ENCODE results near the gene SSUH2.

The SSUH2 gene

DNA sequence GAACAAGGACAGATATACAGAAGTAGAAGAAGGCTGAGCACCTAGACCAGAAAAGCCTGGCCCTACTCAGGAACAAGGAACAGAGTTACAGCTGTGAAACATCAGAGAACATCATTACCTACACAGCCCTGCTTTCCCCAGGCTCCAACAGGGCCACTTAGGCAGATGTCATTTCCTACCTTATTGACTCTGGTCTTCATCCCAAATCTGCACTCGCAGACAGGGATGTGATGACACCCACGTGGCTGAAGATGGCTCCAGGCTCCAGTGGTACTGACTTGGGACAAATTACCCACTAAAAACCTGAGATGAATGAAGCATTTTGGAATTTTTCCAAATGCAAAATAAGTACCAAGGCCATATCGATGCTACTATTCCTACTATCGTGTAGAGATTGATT is 18.0 kb upstream of the SSUH2 start:
- FAIRE-seq: no peak
- no peak for DNase-seq (ENCODE audit: insufficient read length, low spot score)
- TF ChIP-seq, protein P1, sequence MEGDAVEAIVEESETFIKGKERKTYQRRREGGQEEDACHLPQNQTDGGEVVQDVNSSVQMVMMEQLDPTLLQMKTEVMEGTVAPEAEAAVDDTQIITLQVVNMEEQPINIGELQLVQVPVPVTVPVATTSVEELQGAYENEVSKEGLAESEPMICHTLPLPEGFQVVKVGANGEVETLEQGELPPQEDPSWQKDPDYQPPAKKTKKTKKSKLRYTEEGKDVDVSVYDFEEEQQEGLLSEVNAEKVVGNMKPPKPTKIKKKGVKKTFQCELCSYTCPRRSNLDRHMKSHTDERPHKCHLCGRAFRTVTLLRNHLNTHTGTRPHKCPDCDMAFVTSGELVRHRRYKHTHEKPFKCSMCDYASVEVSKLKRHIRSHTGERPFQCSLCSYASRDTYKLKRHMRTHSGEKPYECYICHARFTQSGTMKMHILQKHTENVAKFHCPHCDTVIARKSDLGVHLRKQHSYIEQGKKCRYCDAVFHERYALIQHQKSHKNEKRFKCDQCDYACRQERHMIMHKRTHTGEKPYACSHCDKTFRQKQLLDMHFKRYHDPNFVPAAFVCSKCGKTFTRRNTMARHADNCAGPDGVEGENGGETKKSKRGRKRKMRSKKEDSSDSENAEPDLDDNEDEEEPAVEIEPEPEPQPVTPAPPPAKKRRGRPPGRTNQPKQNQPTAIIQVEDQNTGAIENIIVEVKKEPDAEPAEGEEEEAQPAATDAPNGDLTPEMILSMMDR (IDR thresholded peaks at IDR 0.05; ENCODE audit: insufficient read depth, missing control alignments): no peak

DNA sequence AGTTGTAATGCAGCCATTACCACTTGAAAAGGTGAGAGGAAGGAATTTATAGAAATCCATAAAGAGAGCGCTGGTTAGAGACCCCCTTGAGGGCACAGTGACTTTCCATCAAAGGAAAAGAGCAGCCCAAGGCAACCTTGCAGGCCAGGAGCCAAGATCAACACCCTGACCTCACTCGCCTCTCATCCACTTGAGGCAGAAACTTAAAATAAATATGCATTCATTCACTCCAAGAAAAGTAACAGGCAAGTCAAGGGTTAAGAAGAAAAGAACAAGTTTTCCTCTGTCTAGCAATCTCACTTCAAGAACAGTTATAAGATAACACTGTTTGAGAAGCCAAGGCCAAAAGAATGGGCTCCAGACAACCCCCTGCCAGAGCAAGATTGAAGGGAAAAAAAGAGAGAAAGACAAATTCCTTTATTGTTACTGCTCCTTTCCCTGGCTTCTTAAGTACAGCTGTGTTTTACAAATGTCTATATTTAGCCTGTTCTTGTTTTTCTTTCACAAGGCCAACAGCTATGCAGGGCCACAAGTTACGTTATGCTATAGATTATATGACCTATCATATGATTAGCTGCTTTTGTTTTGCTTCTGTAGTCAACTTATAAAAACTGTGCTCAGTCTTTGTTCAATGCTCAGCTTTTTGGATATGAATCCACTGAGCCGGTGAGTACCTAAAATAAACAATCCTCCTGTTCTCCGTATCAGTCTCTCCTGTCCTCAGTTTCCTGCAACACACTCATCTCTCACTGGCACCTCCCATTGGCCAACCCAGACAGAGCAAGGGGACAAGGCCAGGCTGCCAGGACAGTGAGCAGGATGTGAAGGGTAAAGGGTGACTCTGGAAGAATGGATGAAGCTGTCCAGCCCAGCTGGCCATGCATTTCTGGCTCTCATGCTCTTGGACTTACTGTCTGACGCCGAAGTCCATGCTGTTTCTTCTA is 15.8 kb upstream of the SSUH2 start:
- TF ChIP-seq, protein P1 (IDR thresholded peaks at IDR 0.05; ENCODE audit: insufficient read depth, missing control alignments): no peak
- DNase-seq (ENCODE audit: insufficient read length, low spot score): no peak

DNA sequence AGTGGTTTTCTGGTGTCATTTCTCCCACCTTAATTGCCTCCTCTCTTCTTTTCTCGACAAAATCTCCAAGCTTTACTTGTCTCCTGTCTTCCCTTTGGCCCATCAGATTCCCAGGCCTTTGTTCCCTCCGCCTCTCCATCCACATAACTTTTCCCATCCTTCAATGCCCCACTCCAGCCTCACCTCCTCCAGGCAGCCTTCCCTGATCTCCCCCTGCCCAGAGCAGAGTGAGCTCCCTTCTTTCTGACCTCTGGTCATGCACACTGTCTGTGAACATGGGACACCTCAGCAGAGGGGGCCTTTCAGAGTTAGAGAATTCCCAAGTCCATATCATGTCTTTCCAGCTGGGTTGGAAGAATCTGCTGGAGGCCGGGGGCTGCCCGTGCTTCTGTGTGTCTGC is 14.6 kb upstream of the SSUH2 start:
- no peak for FAIRE-seq
- DNase-seq (ENCODE audit: insufficient read length, low spot score): no peak
- TF ChIP-seq, protein P1 (IDR thresholded peaks at IDR 0.05; ENCODE audit: insufficient read depth, missing control alignments): no peak

More for the DNA sequence above, 15.8 kb upstream of the SSUH2 start:
- no peak for FAIRE-seq

DNA sequence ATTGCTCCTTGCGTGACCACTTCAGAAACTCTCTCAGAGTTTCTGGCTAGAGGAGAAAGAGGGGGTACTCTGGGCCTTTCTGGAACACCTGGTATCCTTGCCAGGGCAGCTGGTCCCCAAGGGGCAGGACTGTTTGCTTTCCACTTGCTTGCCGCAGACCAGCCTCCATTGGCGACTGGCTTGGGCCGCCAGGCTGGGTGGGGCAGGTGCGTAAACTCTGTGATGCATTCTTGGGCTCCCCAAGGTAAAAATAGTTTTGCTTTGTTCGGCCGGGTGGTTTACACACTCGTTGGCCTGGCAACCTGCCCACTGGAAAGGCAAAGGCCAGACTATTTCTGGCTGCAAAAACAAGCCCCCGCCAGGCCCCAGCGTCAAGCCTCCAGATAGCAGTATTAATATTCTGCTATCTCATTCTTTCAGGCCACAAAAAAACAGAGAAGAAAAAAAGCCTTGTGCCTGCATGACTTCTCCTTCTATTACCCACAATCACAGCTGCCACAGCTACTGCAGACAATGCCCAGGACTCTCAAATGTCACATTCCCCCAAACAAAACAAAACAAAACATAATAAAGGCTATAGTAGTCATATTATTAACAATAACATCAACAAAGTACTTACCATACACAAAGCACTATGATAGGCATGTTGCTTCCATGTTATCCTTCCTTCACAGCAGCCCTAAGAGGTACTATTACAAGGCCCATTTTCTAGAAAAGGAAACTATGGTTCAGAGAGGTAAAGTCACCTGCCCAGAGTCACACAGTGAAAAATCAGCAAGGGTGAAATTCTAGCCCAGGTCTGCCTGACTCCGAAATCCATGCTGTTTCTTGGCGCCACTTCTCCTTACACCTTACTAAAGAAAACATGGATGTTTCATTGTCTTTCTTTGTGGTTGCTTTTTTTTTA is 14.0 kb upstream of the SSUH2 start:
- TF ChIP-seq, protein P1 (IDR thresholded peaks at IDR 0.05; ENCODE audit: insufficient read depth, missing control alignments): no peak
- DNase-seq (ENCODE audit: insufficient read length, low spot score): no peak

DNA sequence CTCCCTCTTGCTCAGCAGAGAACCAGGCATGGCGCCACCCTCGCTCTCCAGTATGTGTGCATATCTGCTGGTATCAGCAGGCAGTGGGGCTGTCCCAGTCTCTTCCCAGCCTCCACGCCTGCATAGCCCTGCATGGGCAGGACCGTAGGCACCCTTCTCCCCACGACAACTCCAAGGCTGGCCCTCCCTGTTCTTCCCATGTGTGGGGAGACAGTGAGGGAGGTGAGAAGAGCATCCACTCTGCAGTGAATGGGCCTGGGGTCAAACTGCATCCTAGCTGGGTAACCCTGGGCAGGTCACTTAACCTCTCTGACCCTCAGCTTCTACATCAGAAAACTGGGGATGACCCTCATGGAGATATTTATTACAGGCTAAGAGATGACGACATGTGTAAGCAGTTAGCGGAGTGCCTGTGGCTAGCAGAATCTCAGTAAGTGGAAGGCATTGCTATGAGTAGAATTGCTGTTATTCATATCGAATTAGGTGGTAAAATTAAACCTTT is 13.3 kb upstream of the SSUH2 start:
- FAIRE-seq (no peak), DNase-seq (ENCODE audit: insufficient read length, low spot score) (no peak)
- TF ChIP-seq, protein P1 (IDR thresholded peaks at IDR 0.05; ENCODE audit: insufficient read depth, missing control alignments): no peak

More for the DNA sequence above, 14.0 kb upstream of the SSUH2 start:
- FAIRE-seq: no peak

DNA sequence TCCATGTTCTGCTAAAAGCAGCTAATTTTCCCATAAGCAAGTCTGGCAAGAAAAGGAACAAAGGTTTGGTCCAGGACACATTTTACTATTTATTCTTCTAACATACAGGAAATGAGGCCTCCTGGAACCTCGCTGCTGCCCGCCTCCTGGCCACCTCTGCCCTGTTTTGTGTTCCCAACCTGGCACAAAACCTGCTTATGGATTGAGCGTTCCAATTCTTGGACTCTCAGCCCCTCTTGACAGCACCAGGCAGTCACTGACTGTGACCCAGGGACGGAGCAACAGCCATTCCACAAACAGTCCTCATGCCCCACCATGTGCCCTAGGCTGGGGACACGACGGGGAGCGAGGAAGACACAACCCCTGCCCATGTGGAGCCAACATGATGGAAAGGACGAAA is 11.6 kb upstream of the SSUH2 start:
- DNase-seq (ENCODE audit: insufficient read length, low spot score): no peak
- TF ChIP-seq, protein P1 (IDR thresholded peaks at IDR 0.05; ENCODE audit: insufficient read depth, missing control alignments): no peak
- no peak for FAIRE-seq
